ENCODE data around the gene SHOC2.
"Not testable (repeated sequence)": the region's sequence is repeated elsewhere in the genome, so short reads cannot be mapped to it uniquely, and the experiment has no call there.

The SHOC2 gene

DNA sequence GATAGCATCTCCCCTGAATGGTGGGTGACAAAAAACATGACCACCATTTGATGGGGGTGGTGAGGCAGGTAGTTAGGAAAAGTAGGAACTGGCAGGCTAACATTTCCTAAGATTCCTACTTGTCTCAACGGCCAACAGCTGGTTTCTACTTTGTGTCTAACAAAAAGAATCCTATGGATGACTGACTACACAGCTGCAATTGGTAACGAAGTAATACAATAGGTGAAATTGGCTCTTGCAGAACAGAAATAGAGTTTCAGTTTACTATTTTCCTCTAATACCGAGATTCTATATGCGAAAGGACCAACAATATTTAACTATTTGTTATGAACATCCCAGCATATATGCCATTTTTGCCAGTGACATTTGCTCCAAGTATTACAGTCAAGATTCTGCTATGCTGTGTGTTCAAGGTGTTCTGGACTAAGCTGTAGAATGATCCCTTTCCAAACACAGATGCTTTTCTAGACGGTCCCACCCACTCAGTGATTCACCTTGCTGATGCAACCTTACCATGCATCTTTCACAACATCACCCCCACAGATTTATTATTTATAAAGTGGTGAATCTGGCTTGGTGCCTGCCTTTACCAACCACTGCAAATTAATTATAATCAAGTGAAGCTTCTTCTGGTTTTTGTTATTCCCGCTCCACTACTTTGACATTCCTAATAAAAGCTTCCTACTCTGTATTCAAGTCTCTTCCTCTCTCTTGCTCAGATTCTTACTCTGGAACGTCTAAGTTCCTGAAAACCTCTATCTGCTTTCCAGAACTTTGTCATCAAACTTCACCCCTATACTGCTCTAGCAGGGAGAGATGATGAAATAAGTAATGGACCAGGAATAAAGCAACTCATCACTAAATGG is 17.2 kb upstream of the SHOC2 start:
- no peak for DNase-seq

DNA sequence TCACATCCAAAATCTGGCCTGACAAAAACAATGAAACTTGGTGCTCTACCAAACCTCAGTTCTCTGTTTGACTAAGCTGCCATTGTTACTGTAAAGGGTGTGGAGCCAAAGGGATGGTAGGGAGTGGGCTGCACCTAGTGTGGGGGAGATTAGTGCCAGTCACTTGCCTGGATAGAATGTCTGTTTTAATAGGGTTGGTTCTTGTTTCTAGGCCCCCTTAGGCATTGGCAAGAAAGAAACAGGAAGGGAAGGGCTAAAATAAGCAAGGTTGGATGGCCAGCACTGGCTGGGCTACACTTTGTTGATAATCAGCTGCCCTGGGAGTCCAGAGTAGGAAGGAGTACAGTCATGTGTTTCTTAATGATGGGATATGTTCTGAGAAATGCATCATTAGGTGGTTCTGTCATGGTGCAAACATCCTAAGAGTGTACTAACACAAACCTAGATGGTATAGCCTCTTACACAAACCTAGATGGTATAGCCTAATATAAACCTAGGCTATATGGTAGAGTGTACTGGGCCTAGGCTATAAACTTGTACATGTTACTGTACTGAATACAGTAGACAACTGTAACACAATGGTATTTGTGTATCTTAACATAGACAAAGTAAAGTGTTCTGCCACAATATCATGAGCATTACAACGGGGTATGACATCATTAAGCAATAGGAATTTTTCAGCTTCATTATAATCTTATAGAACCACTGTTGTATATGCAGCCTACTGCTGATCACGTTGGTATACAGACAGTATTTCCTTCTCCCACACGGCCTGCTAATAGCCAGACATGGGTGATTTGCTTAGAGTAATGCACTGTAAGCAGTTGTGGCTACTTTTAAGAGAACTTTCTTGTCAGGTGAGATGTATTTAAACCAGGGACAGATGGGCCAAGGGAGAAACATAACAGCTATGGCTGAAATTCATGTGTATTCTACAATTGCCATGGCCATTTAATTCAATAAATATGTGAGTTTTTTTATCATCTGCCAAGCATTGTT is 15.8 kb upstream of the SHOC2 start:
- DNase-seq: no peak

DNA sequence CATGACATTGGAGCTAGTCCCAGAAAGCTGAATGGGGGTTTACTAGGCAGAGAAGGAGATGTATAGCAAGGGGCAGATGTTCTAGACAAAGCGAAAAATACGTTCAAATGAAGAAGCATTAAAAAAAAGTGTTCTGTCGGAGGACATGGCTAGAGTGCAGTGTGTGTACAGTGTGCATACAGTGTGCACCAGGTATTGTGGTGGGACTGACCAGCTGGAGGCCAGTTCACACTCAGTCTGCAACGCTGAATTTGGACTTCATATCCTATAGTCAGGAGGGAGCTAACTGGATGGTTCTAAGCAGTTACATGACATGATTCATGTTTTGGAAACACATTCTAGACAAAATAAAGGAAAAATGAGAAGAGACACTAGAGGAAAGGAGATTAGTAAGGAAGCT is 9.3 kb upstream of the SHOC2 start:
- DNase-seq: no peak

DNA sequence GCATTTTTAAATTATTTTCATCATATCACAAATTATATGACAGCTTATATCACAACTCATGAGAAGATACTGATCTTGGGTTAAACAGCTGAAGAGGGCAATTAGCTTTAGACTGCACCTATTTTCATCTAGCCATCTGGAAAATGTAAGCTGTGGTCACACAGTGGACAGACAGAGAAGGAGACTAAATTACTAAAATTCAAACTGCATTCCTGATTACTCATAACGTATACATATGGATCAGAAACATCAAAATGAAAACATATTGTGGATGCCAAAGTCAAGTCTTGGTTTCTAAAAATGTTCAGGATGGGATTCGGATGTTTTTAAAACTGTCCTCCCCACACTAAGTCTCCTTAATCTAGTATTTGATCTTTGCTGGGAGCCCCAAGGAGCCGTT is 7.0 kb upstream of the SHOC2 start:
- DNase-seq: no peak

DNA sequence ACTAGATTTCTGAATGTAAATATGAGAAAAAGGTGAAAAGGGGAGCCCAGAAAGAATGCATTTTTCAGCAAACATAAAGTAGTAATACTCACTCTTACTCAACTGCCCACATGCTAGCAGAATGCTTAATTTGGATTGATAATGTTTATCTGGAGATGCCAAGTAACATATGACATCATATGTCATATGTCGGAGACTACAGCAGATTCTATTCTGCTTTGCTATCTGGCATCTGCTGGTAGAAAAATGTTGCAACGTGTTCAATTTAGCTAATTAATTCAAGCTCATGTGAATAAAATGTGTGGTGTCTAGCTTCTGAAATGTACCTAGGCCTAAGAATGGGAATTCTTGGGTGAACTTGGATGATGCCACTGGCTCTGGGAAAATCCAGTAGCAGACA is 5.0 kb upstream of the SHOC2 start:
- no peak for DNase-seq

DNA sequence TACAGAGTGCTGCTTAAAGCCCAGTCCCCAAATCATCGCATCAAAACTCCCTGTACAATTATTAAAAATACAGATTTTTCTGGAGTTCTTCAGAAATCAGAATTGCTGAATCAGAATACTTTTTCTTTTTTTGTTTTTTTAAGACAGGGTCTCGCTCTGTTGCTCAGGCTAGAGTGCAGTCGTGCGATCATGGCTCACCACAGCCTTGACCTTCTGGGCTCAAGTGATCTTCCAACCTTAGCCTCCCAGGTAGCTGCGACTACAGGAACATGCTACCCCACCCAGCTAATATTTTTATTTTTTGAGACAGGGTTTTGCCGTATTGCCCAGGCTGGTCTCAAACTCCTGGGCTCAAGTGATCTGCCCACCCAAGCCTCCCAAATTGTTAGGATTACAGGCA is 4.4 kb upstream of the SHOC2 start:
- DNase-seq: no peak

DNA sequence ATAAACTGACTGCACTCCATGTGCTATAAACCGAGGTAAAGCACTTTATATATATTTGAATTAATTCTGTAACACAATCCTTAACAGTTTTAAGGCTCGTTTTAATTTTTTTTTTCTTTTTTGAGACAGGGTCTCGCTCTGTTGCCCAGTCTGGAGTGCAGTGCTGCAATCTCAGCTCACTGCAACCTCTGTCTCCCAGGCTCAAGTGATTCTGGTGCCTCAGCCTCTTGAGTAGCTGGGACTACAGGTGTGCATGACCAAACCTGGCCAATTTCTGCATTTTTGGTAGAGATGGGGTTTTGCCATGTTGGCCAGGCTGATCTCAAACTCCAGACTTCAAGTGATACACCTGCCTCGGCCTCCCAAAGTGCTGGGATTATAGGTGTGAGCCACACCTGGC is 3.8 kb upstream of the SHOC2 start:
- not testable (repeated sequence) for DNase-seq

DNA sequence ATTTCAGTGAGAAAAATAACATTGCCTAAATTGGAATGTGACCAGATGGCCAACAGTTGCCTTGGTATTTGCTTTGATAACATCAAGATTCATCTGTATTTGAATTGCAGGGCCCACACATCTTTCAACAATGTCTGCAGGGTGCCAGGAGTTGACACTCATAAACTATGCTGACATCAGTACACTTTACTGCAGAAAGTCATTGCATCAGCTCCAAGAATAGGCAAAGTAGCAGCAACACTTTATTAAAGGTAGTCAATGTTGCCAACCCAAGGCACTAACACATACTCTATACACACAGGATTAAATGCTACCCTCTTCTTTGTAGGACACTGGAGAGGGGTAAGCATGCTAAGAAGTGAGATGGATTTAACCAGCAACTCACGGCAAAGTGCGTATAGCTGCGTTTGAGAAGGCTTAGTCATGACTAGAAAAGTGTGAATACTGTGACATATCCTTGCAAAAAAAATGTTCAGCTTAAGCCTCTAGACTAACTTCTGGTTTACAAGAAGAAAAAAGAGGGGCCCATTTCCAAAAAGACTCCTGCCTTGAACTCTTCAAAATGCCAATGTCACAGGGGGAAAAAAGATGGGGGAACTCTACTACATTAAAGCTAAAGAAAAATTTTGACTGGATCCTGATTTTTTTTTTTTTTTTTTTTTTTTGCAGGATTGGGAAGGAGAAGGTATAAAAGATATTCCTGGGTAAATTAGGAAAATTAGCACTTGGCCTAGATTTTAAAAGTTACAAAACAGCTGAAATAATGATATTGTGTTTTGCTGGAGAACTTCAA is 2.7 kb upstream of the SHOC2 start:
- no peak for DNase-seq

DNA sequence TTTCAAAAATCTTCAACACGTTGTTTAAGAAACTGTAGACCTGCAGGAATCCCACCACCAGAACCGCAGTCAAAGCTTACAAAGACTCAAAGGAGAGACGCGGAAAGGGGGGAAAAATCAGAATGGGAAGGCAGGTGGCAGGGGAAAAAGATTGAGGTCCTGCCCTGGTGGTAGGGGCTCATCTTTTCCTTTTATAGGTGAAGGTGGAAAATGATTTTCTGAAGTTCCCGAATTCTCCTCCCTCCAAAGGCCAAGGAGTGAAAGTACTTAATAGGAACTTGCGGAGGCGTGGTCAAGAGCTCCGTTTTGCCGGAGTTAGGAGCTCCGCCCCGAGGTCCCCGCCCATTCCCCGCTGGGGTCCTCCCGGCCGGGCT is 1.1 kb upstream of the SHOC2 start:
- peak; percentile 98 for DNase-seq

DNA sequence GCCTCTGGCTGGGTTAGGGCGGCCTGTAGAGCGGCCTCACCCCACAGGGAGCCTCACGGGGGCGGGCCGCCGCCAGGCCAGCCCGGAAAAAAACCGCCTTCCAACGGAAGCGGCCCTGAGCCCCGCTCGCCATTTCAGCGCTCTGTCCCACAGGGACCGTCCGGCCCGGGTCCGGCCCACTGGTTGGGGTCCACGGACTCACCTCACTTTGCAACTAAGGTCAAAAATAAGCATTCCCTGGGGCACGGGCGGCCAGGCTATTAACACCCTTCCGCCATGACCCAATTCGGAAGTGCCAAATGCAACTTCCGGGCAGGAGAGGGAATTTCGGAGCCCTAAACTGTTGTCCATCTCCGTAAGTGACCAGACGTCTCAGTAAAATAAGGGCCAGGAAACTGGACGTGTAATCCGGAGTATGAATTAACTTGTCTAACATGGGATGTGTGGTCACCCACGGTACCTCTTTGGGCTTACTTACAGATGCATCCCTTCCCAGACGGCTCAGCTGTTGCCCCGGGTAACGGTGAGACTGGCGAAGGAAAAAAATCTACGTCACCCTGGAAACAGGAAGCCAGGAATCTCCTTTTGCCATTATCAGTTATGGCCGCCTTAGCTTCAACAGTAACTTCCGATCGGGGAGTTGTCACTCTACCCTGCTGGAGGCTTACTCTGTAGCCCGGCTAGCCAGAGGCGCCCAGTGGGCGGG is 608 bp upstream of the SHOC2 start, which contains the start of gene BBIP1:
BBIP1 (minus strand) TSS at position 538 of the 706 bp plus-strand sequence. CDS start 1,023 bp downstream, outside the sequence.
- no peak for DNase-seq

DNA sequence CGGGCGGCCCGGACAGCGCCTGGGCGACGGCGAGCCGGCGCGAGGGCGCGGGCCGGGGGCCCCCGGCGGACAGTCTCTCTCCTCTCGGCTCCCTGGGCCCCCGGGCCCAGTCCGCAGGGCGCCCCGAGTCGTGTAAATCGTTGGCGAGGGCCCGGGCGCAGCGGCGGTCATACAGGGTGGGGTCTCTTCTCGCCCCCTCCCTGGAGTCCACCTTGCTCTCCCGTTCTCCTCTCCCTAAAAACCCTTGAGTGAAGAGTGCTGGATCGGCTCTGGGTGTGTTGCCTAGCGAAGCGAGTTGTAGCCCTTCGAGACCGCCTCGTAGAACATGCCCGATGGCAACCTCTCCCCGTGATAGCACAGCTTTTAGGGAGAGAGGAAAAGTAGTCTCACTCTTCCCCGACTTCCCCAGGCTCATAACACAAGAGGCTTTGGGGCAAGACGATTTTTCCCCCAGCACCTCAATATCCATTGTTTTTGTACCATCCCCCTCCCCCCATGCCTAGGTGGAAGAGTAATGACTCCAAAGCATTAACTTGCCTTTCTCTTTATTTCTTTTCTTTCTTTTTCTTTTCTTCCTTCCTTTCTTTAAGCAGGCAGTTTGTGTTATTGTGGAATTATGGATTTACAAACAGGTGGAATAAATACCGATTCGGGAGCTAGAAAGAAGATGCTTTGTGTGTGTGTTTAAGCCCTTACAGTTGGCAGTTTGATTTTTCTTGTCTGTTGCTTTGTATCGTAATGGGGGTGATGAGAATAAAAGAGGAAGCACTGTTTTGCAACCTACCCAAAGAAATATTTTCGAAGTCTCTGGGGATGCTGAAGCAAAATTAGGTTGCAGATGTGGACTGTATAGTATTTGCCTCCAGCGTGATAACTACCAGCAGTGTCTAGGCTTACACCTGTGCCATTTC is 822 bp downstream of the SHOC2 start:
- DNase-seq: peak; percentile 87

DNA sequence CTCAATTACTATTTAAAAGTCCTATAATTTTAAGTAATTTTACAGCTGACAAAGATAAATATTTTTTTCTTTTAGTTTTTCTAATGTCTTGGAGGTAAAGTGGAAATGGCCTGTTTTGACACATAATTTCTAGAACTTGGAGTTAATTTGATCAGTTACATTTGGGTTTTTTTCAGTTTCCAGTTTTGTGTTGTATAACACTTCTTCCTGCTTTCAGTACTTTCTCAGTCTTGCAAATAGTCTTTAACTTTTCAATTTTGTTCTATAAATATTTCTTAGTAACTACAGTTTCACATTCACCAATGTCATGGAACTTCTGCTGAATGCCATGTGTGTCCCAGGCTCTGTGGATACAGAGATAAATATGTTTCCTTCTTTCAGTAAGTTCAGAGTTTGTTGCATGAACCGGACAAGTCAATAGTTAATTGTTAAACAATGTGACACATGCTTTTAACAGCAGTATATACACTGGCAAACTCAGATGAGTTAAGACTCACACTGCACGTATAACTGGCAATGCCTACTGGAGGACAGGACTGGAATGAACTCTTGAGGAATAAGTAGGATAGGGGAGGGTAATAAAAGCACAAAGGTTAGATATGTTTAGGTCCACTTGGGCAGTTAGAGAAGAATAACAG is 4.6 kb downstream of the SHOC2 start:
- DNase-seq: peak; percentile 16

DNA sequence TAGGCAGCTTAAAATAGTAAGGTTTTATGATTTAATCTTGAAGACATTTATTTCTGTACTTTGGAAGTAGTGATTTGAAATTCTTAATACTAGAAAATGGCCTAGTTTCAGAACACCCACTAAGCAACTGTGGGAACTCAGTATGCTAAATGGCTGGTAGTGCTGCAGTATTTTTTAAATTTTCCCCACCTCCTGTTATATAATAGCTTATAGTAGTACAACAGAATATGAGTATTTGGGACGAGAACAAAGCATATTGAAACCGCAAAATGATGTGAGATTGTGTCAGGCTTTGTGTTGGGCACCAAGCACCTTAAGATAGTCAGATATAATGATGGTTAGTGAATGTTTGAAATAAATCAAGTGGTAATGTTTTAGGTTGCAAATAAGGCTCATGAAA is 8.1 kb downstream of the SHOC2 start:
- no peak for DNase-seq

DNA sequence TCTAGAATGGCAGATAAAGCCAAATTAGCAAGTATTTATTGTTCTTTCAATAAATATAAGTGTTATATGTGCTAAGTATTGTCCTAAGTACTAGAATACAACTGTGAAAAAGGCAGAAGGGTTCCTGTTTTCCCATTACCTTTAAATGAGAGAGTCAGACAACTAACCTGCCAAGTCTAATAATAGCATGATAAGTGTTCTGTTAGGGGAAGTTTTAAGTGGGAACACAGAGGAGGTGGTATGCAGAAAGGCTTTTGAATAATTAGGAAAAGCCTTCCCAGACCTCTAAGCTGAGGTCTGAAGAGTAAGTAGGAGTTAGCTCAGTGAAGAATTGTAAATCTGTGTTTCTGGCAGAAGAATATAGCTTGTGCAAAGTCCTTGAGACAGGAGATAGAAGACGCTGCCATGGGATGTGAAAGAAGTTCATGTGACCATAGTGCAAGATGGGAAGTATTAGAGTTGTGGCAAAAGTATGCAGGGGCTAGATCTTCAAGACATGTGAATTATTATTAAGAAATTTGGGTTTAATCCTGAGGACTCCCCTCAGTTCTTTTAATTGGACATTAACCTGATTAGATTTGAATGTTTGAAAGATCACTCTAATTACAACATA is 12.5 kb downstream of the SHOC2 start:
- no peak for DNase-seq

DNA sequence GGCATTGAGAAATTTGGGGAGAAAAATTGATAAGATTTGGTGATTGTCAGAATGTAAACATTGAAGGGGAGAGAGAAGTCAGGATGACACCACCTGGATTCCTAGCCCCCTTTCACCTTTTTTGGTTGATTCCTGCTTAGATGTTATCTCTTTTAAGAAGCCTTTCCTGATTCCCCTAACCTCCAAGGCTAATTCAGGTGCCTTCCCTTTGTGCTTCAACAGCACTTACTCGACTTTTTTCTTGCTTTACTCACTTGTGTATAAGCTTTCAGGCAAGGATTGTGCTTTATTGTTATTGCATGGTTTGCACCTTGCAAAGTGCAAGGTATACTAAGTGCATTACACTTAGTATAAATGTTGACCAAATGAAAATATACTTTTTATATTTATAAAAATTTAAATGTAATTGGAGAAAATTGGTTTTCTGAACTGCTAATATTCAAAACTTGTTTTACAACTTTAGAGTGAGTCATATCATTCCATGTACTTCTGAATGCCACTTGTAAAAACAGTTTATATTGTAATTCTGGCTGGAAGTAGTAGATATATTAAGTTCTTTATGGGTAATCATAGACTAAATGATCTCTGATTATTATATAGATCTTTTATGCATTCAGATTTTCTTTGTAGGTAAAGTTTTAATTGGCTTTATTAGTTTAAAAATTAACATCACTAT is 13.2 kb downstream of the SHOC2 start:
- no peak for DNase-seq

DNA sequence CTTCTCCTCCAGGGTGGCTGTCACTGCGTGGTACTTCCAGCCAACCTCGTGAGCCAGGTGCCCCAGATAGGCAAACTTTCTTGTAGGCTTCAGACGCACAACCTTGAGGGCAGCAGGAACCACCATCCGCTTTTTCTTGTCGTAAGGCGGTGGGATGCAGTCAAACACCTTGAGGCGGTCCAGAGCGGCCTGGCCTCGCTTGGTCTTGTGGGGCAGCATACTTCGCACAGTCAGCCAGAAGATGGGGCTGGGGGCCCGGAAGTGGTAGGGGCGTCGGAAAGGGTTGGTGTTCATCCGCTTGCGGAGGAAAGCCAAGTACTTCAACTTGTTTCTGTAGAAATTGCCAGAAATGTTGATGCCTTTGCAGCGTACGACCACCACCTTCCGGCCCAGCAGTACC is 17.4 kb downstream of the SHOC2 start:
- DNase-seq: no peak

DNA sequence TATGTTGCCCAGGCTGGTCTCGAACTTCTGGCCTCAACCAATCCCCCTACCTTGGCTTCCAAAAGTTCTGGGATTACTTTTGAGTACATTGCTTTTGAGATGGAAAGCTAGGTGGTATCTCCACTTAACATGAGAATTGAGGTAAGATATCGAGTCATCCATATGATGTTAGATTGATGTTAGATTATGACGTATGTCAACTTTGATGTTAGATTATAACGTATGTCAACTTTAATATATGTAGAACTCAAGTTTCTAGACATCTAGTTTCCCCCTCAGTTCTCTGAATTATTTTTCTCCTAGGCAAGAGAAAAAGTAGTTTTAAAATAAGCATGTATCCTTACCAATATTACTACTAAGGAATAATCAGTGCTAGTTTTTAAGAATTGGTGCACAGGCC is 20.0 kb downstream of the SHOC2 start:
- DNase-seq: no peak

DNA sequence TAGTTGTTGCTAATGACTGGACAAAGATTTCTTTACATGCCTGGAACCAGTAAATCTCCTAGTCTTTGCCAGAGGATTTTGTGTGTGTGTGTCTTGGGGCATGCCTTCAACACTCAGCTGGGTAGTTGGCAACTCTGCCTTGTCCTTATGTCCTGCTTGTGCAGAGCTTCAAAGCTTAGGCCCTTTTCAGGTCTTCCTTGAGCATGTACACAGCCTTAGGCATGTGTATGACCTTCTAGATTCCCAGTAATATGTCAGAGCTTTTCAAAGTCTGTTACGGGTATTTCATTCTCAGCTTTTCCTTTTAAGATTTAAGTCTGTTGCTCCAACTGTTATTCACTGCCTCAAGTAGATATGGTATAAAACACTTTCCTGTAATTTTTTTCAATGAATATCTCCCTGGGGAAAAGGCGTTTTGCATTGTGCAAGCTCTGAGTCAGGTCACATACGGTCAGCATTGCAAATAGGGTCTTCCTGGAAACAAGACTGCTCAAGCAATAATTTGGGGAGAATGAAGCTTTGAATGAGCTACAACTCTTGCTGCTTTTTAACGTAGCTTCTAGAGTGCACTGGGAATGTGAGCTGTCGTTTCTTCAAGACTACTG is 25.5 kb downstream of the SHOC2 start:
- DNase-seq: no peak

DNA sequence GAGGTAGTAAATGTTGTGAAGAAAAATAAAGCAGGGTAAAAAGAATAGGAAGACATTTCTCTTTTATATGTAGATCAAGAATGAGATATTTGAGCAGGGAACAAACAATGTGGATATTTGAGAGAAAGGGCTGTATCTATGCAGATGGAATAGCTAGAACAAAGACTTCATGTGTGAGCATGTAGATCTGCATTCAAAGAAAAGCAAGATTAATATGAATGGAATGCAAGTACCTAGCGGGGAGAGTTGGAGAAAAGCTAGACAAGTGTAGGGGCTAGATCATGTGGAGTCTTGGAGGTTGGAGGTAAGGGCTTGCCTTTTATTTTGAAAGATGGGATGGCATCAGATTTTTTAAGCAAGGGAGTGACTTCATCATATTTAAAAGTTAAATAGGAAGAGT is 27.1 kb downstream of the SHOC2 start:
- DNase-seq: no peak
